MCF 10A (cell line): ENCODE data around the gene ABCB6. TPM values are rescaled to one million over a fixed set of nuclear protein-coding genes. Genes with fewer than 3 reads are reported as not detected.

Experiments used
- BruUV-seq: library from RNA; stranded (reverse); fragments of 400-500 nt; replicated peaks from 2 replicates; lab custom pipeline; 2021; lab: Mats Ljungman, UMichigan
- CTCF ChIA-PET: fragments of 300-600 bp; sonication (Branson Sonifier 250); formaldehyde crosslinking; extraction: SDS; loops from one replicate; lab custom pipeline; 2021; ENCODE audit warnings: antibody characterized with exemption, inconsistent platforms; lab: Yijun Ruan, JAX
- POLR2A ChIA-PET: fragments of 300-600, 350-650 bp; sonication (Branson Sonifier 250); formaldehyde crosslinking; extraction: SDS; loops from one replicate; lab custom pipeline; 2020; ENCODE audit warnings: antibody characterized with exemption, inconsistent platforms; lab: Yijun Ruan, JAX
- DNase-seq: peaks from one replicate; pipeline ENCODE4 v3.0.0-alpha.2; 2018; ENCODE audit not compliant: unreplicated experiment
- H3K27ac Mint-ChIP-seq: one replicate; pipeline ENCODE4 v1.8.0; 2022; ENCODE audit warnings: mild to moderate bottlenecking, low read depth, mixed read lengths; ENCODE audit not compliant: unreplicated experiment
- H3K27me3 Mint-ChIP-seq: one replicate; pipeline ENCODE4 v1.8.0; 2022; ENCODE audit warnings: mixed read lengths; ENCODE audit not compliant: insufficient read depth, unreplicated experiment
- H3K36me3 Mint-ChIP-seq: one replicate; pipeline ENCODE4 v1.8.0; 2022; ENCODE audit warnings: mild to moderate bottlenecking, moderate library complexity, mixed read lengths; ENCODE audit not compliant: insufficient read depth, unreplicated experiment
- H3K4me1 Mint-ChIP-seq: one replicate; pipeline ENCODE4 v1.8.0; 2022; ENCODE audit warnings: mixed read lengths; ENCODE audit not compliant: insufficient read depth, unreplicated experiment
- H3K4me3 Mint-ChIP-seq: one replicate; pipeline ENCODE4 v1.8.0; 2022; ENCODE audit warnings: mild to moderate bottlenecking, moderate library complexity, mixed read lengths; ENCODE audit not compliant: unreplicated experiment
- H3K9me3 Mint-ChIP-seq: one replicate; pipeline ENCODE4 v1.8.0; 2022; ENCODE audit warnings: mixed read lengths; ENCODE audit not compliant: unreplicated experiment
- intact Hi-C: fragments of 100-400 bp; cut with micrococcal nuclease; formaldehyde crosslinking; loops from 2 replicates; pipeline ENCODE4 v1.14.1; 2022
- total RNA-seq: library from RNA; stranded (reverse); gene quantifications from 2 replicates; pipeline ENCODE4 v1.2.3, GENCODE V29; 2022
- TF ChIP-seq, protein P1 (sequence below): fragments of 200-600 bp; IDR thresholded peaks from one replicate; pipeline ENCODE4 v1.8.0; 2022; ENCODE audit warnings: antibody characterized with exemption, mild to moderate bottlenecking; ENCODE audit not compliant: unreplicated experiment

Gene ABCB6
- total RNA-seq, 1 experiment from 2014 or later: 18.8 TPM

DNA sequence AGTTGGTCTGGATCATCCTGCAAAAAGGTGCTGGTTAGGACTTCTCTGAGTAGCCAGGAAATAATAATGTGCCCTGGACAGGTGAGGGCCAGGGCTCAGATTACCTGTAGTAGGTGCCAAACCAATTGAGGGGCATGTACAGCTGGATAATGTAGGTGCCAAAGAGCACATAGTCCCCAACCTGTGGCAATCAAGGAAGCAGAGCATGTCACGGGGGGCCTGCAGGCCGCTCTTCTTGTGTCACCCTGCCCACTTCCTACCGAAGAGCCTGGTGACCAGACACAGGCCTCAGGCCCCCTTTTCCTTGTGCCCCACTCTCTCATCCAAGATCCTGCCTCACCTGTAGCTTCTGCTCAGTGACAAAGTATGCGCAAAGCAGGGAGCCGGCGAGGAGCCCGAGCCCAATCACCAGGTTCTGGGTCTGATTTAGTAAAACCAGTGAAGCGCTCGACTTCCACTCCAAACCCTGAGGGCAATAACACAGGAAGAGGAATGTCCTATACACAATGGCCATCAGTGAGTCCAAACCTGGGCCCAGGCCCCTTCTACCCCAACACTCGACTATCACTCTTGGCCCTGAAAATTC, 5.2 kb downstream of the ABCB6 start:
- POLR2A ChIA-PET: interaction anchor here (2.0 kb wide), 1 partner anchor 16 kb away, joined by 7 read pairs; the partner anchor contains the start of genes ANKZF1 and ATG9A
- no peaks in the 10 kb centered on the region for H3K27me3 Mint-ChIP-seq
- no TSS peak for BruUV-seq
- TF ChIP-seq, protein P1, sequence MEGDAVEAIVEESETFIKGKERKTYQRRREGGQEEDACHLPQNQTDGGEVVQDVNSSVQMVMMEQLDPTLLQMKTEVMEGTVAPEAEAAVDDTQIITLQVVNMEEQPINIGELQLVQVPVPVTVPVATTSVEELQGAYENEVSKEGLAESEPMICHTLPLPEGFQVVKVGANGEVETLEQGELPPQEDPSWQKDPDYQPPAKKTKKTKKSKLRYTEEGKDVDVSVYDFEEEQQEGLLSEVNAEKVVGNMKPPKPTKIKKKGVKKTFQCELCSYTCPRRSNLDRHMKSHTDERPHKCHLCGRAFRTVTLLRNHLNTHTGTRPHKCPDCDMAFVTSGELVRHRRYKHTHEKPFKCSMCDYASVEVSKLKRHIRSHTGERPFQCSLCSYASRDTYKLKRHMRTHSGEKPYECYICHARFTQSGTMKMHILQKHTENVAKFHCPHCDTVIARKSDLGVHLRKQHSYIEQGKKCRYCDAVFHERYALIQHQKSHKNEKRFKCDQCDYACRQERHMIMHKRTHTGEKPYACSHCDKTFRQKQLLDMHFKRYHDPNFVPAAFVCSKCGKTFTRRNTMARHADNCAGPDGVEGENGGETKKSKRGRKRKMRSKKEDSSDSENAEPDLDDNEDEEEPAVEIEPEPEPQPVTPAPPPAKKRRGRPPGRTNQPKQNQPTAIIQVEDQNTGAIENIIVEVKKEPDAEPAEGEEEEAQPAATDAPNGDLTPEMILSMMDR: no peak
- no peak overlapping the region for H3K4me3 Mint-ChIP-seq
- no peak for DNase-seq
- H3K9me3 Mint-ChIP-seq: no peaks in the 10 kb centered on the region
- H3K36me3 Mint-ChIP-seq: peaks cover 66% of the 10 kb centered on the region
- peaks cover 1% of the 10 kb centered on the region for H3K4me1 Mint-ChIP-seq
- intact Hi-C loops: no loop called here
- H3K27ac Mint-ChIP-seq: peak overlapping the region; percentile 40
- CTCF ChIA-PET: interaction anchor here (0.9 to 1.0 kb wide), 2 partner anchors 78 to 81 kb away, joined by 3 to 4 read pairs; no protein-coding TSS in a partner anchor

DNA sequence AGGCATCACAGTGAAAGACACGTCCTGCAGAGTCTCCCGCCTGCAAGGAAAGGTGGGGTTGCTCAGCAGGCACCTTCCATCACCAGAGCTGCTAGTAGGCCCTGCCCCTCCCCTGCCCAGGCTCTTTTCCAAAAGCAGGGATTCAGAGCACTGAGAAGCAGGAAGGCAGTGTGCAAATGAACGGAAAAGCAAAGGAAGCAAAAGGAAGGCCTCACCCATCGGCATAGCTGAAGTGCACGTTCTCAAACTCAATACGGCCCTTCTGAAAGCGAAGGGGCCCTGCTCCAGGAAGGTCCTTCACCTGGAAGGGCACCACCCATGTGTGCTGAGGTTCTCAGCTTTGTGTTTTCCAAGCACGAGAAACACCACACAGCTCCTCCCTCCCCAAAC, 5.7 kb downstream of the ABCB6 start:
- no peak overlapping the region for H3K27ac Mint-ChIP-seq
- no TSS peak for BruUV-seq
- no peak overlapping the region for H3K4me3 Mint-ChIP-seq
- POLR2A ChIA-PET: interaction anchor here (2.0 kb wide), 1 partner anchor 16 kb away, joined by 7 read pairs; the partner anchor contains the start of genes ANKZF1 and ATG9A
- TF ChIP-seq, protein P1: no peak
- peaks cover 67% of the 10 kb centered on the region for H3K36me3 Mint-ChIP-seq
- H3K9me3 Mint-ChIP-seq: no peaks in the 10 kb centered on the region
- no peak for DNase-seq
- H3K27me3 Mint-ChIP-seq: no peaks in the 10 kb centered on the region
- CTCF ChIA-PET: interaction anchor here (0.6 to 1.0 kb wide), 5 partner anchors 20 to 250 kb away, joined by 3 to 4 read pairs (median 4); no protein-coding TSS in a partner anchor
- intact Hi-C loops: no loop called here
- peaks cover 7% of the 10 kb centered on the region for H3K4me1 Mint-ChIP-seq

DNA sequence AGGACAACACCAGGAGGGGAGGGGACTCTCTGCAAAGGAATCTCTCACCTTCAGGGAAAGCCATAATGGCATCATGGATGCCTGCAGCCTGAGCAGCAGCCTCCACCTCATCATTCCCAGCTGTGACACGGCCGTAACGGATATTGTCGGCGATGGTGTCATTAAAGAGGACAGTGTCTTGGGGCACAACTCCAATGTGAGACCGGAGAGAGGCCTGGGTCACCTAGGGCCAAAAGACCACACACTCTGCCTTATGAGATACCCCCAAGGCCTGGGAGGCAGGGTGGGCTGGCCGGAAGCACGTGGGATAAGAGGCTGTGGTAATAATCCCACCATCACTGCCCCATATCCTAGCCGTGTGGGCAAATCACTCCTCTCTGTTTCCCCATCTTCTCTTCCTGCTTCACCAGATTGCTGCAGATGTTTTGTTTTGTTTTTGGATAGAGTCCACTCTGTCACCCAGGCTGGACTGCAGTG, 7.8 kb downstream of the ABCB6 start:
- POLR2A ChIA-PET: interaction anchor here (0.7 kb wide), 1 partner anchor 34 kb away, joined by 3 read pairs; no protein-coding TSS in a partner anchor
- DNase-seq: no peak
- intact Hi-C loops: no loop called here
- peaks cover 62% of the 10 kb centered on the region for H3K36me3 Mint-ChIP-seq
- H3K9me3 Mint-ChIP-seq: no peaks in the 10 kb centered on the region
- H3K27me3 Mint-ChIP-seq: no peaks in the 10 kb centered on the region
- no TSS peak for BruUV-seq
- CTCF ChIA-PET: interaction anchor here (0.6 to 1.8 kb wide), 5 partner anchors 39 to 844 kb away, joined by 3 to 6 read pairs (median 4); no protein-coding TSS in a partner anchor
- peaks cover 15% of the 10 kb centered on the region for H3K4me1 Mint-ChIP-seq
- no peak overlapping the region for H3K27ac Mint-ChIP-seq
- H3K4me3 Mint-ChIP-seq: no peak overlapping the region
- TF ChIP-seq, protein P1: no peak

DNA sequence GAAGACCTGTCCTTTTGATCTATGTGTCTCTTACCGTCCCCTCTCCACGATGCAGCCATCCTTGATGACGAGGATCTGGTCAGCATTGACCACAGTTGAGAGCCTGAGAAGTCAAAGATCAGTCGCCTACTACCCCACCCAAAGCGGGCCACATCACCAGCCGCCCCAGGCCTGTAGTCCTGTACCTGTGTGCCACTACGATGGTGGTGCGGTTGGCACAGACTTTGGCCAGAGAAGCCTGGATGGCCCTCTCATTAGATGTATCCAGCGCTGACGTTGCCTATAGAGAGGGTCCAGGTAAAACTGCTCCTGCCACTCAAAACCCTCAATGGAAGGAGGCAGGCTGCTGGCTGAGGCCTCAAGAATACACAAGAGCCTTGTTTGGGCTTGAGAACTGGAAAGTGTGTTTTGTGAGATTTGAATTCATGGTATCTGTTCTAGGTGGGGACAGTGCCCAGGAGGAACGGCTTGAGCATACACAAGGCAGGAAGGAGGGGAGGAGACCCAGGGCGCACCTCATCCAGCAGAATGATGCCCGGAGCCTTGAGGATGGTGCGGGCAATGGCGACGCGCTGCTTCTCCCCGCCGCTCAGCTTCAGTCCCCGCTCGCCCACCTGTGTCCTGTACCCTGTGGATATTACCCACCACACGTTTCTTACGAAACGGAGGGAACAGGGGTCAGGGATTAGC, 8.4 kb downstream of the ABCB6 start:
- BruUV-seq: no TSS peak
- POLR2A ChIA-PET: interaction anchor here (2.7 kb wide), 1 partner anchor 20 kb away, joined by 12 read pairs; the partner anchor contains the start of genes ANKZF1 and ATG9A
- CTCF ChIA-PET: no interaction called here
- Mint-ChIP-seq H3K27me3 (no peaks in the 10 kb centered on the region), H3K9me3 (no peaks in the 10 kb centered on the region), H3K4me1 (peaks cover 15% of the 10 kb centered on the region), H3K27ac (peak overlapping the region; percentile 27), H3K36me3 (peaks cover 62% of the 10 kb centered on the region), H3K4me3 (no peak overlapping the region)
- intact Hi-C loops: no loop called here
- TF ChIP-seq, protein P1: no peak
- DNase-seq: no peak
